ENCODE results near the gene AMMECR1. TPM values are rescaled to one million over a fixed set of nuclear protein-coding genes. Genes with fewer than 3 reads are reported as not detected.
A peak's percentile ranks its signal among the peaks of the same experiment; 100 is the strongest.
"Not testable (repeated sequence)": the region's sequence is repeated elsewhere in the genome, so short reads cannot be mapped to it uniquely, and the experiment has no call there.

Gene AMMECR1
- total RNA-seq: 2.9 TPM

- ATAC-seq: peak; percentile 97
- intact Hi-C loops (cut with DNase I): no loop called here
- DNase-seq (ENCODE audit: low spot score): peak; percentile 85
These were observed at the start of gene AMMECR1 for GRCh38 chrX:110317820-110318663. Gene AMMECR1 (minus strand): TSS chrX:110318085. CDS start chrX:110318071, 14 bp downstream.

DNA sequence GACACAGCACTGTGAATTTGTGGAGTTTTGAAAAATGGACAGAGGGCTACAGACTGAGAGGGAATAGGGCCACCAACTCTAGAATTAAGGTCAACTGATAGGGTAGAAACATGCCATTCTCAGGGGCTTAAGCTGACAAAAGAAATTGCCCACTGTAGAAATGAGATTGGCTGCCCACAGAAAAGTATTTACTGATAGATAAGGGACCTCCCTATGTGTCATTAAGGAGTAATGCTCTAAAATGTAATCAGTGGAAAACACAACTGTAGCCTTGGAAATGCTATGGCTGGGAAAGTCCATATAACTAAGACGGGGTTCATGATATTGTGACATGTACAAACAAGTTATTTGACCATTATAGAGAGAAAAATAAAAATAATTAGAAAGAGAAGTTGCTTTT lies 45.4 kb upstream of the AMMECR1 start:
- DNase-seq (ENCODE audit: low spot score): no peak
- intact Hi-C loops (cut with DNase I): no loop called here
- ATAC-seq: no peak

- intact Hi-C loops (cut with DNase I): no loop called here
- no peak for DNase-seq (ENCODE audit: low spot score)
- no peak for ATAC-seq
These were observed 41.4 kb upstream of the AMMECR1 start for GRCh38 chrX:110359273-110359672.

GRCh38 chrX:110358548-110358947 lies 40.7 kb upstream of the AMMECR1 start, which contains the start of gene RTL9:
Gene RTL9 (plus strand): TSS chrX:110358848. CDS start chrX:110450618, 91,770 bp downstream.
- intact Hi-C loops (cut with DNase I): no loop called here
- ATAC-seq: no peak
- no peak for DNase-seq (ENCODE audit: low spot score)

GRCh38 chrX:110346681-110347080 lies 28.8 kb upstream of the AMMECR1 start:
- intact Hi-C loops (cut with DNase I): no loop called here
- DNase-seq (ENCODE audit: low spot score): peak; percentile 55
- no peak for ATAC-seq

DNA sequence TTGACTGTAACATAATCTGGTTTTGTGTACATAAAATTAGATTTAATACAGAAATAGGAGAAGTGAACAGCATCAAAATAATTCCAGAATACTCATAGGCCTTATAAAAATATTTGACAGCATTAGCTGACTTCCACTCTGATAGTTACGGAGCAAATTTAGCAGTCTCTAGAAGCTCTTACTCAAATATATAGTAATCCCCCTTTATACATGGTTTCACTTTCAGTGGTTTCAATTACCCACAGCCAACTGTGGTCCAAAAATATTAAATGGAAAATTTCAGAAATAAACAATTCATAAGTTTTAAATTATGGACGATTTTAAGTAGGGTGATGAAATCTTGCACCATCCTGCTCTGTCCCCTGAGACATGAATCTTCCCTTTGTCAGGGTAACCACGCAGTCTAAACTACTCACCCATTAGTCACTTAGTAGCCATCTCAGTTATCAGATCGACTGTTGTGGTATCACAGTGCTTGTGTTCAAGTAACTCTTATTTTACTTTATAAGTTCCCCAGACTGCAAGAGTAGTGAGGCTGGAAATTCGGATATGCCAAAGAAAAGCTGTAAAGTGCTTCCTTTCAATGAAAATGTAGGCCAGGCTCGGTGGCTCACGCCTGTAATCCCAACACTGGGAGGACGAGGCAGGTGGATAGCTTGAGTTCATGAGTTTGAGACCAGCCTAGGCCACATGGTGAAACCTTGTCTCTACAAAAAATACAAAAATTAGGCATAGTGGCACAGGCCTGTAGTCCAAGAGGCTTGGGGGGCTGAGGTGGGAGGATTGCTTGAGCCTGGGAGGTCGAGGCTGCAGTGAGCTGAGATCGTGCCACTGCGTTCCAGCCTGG lies 23.5 kb upstream of the AMMECR1 start:
- peak; percentile 60 for ATAC-seq
- no peak for DNase-seq (ENCODE audit: low spot score)
- intact Hi-C loops (cut with DNase I): no loop called here

GRCh38 chrX:110338935-110339334 lies 21.1 kb upstream of the AMMECR1 start:
- no peak for DNase-seq (ENCODE audit: low spot score)
- no peak for ATAC-seq
- intact Hi-C loops (cut with DNase I): no loop called here

DNA sequence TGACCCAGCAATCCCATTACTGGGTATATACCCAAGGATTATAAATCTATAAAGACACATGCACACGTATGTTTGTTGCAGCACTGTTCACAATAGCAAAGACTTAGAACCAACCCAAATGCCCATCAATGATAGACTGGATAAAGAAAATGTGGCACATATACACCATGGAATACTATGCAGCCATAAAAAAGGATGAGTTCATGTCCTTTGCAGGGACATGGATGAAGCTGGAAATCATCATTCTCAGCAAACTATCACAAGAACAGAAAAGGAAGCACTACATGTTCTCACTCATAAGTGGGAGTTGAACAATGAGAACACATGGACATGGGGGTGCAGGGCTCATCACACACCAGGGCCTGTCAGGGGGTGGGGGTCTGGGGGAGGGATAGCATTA lies 15.6 kb upstream of the AMMECR1 start:
- DNase-seq (ENCODE audit: low spot score); ATAC-seq; intact Hi-C loops (cut with DNase I): not testable (repeated sequence)

GRCh38 chrX:110331444-110332030 lies 13.7 kb upstream of the AMMECR1 start:
- intact Hi-C loops (cut with DNase I): no loop called here
- no peak for ATAC-seq
- no peak for DNase-seq (ENCODE audit: low spot score)

DNA sequence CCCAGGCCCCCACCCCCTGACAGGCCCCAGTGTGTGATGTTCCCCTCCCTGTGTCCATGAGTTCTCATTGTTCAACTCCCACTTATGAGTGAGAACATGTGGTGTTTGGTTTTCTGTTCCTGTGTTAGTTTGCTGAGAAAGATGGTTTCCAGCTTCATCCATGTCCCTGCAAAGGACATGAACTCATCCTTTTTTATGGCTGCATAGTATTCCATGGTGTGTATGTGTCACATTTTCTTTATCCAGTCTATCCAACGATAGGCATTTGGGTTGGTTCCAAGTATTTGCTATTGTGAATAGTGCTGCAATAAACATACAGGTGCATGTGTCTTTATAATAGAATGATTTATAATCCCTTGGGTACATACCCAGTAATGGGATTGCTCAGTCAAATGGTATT lies 10.7 kb upstream of the AMMECR1 start:
- intact Hi-C loops (cut with DNase I); DNase-seq (ENCODE audit: low spot score); ATAC-seq: not testable (repeated sequence)

- ATAC-seq (no peak), DNase-seq (ENCODE audit: low spot score) (no peak)
- intact Hi-C loops (cut with DNase I): no loop called here
These were observed 9.5 kb upstream of the AMMECR1 start for GRCh38 chrX:110327336-110327735.

- ATAC-seq (no peak), DNase-seq (ENCODE audit: low spot score) (no peak)
- intact Hi-C loops (cut with DNase I): no loop called here
These were observed 8.8 kb upstream of the AMMECR1 start for GRCh38 chrX:110326712-110327111.

DNA sequence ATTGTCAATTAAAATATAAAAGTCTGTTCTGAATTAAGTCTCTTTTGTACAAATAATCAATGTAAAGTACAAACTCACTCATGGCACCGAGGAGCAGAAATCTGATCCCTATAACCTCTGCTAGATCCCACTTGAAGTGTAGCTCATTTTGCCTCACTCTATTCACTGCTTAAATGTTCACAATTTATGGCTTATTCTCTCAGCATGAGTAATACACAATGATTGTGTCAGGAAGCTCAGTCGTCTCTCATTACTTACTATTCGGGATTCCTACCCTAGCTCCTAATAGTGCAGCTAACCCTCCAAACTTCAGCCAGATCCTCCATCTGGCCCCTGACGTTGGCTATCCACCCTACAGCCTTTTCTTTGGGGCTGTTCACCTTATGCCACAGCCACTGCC lies 4.7 kb upstream of the AMMECR1 start:
- intact Hi-C loops (cut with DNase I): no loop called here
- DNase-seq (ENCODE audit: low spot score) (no peak), ATAC-seq (no peak)

DNA sequence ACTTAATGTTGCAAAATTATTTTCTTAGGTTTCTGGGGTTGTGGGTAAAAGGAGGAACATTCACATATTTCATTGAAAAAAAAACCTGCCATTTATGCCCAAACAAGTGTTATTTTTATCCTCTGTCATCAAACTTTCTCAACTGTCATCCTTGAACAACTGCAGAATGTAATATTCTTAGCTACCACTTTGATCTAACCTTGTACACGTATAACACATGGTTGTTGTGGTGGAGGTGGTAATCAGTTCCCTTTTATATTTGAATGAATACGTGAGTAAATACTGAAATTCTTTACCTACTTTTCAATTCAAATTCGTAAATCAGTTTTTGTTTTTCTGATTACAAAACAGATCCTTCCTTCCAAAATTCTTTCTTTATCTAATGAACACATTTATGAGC lies 3.8 kb upstream of the AMMECR1 start:
- no peak for DNase-seq (ENCODE audit: low spot score)
- intact Hi-C loops (cut with DNase I): no loop called here
- no peak for ATAC-seq

DNA sequence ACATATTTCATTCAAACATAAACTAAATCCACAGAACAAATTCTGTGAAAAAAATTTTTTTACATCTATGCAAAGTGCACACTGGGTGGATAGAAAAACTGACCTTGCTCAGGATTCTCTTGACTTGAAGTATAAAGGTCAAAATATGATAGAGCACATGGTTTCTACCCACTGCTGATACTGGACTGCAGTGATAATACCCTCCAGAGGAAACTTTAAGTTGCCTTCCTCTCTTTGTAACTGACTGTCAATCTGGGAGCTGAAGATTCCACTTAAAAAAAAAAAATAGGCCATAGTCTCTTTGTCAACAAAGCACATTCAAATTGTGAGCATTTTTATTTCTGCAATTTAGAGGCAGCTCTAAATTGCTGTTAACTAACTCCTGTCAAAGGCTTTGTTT lies 3.2 kb upstream of the AMMECR1 start:
- intact Hi-C loops (cut with DNase I): no loop called here
- DNase-seq (ENCODE audit: low spot score): no peak
- ATAC-seq: no peak

- ATAC-seq (no peak), DNase-seq (ENCODE audit: low spot score) (no peak)
- intact Hi-C loops (cut with DNase I): no loop called here
These were observed 2.6 kb upstream of the AMMECR1 start for GRCh38 chrX:110320381-110320987.

DNA sequence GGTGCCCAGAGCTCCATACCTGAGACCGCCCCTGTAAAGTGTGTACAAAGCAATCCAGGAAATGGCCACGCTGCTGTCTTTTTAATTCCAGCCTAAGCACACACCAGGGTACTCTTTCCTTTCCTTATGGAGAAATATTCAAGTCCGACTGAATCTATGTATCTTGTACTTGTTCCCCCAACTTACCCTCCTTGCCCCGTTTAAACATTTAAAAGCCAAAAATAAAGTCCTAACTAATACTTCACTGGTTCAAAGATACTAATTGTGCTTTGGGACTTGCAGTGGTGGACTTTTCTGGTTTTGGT lies 731 bp upstream of the AMMECR1 start:
- intact Hi-C loops (cut with DNase I): no loop called here
- no peak for ATAC-seq
- no peak for DNase-seq (ENCODE audit: low spot score)

DNA sequence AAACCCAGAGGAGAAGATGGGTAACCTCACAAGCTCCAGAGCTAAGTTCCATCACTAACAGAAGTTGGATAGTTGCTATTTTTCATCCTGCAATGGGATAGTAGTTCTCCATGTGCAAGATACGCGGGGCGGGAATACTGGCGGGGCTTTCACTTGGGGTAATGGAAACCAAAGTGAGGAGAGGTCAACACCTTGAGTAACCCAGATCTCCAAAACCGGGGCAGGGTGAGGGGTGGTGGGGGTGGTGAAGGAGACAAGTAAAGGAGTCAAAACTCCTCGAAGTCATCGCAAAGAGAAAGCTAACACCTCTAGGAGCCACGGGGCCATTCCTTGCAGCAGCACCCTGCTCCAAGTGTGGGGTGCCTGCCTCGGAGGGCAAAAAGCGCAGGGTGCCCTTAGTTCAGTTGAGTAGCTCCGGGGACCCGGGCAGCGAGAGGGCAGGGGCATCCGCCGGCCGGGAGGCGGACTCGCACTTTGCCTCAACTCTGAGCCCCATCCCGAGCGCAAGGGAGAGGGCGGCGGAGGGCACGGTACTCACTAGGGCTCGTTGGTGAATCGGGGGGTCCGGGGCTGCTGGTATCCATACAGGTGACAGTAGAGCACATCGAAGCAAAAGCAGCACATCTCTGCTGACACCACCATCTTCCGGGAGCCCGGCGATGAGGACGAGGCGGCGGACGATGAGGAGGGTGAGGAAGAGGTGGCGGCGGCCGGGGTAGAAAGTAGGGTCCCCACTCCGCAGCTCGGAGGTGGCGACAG lies 645 bp downstream of the AMMECR1 start:
- intact Hi-C loops (cut with DNase I): no loop called here
- peak; percentile 63 for DNase-seq (ENCODE audit: low spot score)
- ATAC-seq: peak; percentile 73

All from sciatic nerve (tissue), 2 donors.